Right renal cortex interstitium (tissue), 3 donors: Measurements from ENCODE around the gene TMEM184C. TPM values are rescaled to one million over a fixed set of nuclear protein-coding genes. Genes with fewer than 3 reads are reported as not detected.

Experiments used
- DNase-seq, 3 donors: peaks; one replicate each; pipeline ENCODE4 v3.0.0-alpha.2; 2013; ENCODE audit warnings: low read depth in 3 of 3, low spot score in 2 of 3
- polyA plus RNA-seq, 3 donors: library from polyadenylated mRNA; unstranded; fragments of 120-200 nt; gene quantifications; one replicate each; pipeline ENCODE4 v1.2.1, GENCODE V29; 2013; ENCODE audit not compliant: insufficient read length in 3 of 3

Gene TMEM184C
- polyA plus RNA-seq, 3 donors: 54.1 to 57.1 (median 56.0) TPM

GRCh38 chr4:147597561-147597960 is 19.6 kb upstream of the TMEM184C start:
- no peak for DNase-seq

GRCh38 chr4:147599206-147599605 is 18.0 kb upstream of the TMEM184C start:
- DNase-seq: no peak

- DNase-seq: no peak
Observed at GRCh38 chr4:147599769-147600168, 17.4 kb upstream of the TMEM184C start.

GRCh38 chr4:147605499-147605898 is 11.7 kb upstream of the TMEM184C start:
- no peak for DNase-seq

- no peak for DNase-seq
Observed at GRCh38 chr4:147607471-147607870, 9.7 kb upstream of the TMEM184C start.

GRCh38 chr4:147610686-147611085 is 6.5 kb upstream of the TMEM184C start:
- DNase-seq: no peak

GRCh38 chr4:147616849-147617172 is 386 bp upstream of the TMEM184C start:
- DNase-seq: no peak

GRCh38 chr4:147617841-147618691 is 869 bp downstream of the TMEM184C start:
- no peak for DNase-seq

GRCh38 chr4:147620315-147620714 is 3.1 kb downstream of the TMEM184C start:
- no peak for DNase-seq

- DNase-seq: no peak
Observed at GRCh38 chr4:147625733-147626132, 8.5 kb downstream of the TMEM184C start.

GRCh38 chr4:147626903-147627302 is 9.7 kb downstream of the TMEM184C start:
- no peak for DNase-seq

- DNase-seq: no peak
Observed at GRCh38 chr4:147628415-147628814, 11.2 kb downstream of the TMEM184C start.

- DNase-seq: no peak
Observed at GRCh38 chr4:147629783-147630730, 12.9 kb downstream of the TMEM184C start.

GRCh38 chr4:147633113-147633512 is 15.9 kb downstream of the TMEM184C start:
- DNase-seq: no peak

GRCh38 chr4:147633643-147634042 is 16.4 kb downstream of the TMEM184C start:
- DNase-seq: no peak

- DNase-seq: no peak
Observed at GRCh38 chr4:147635348-147635747, 18.2 kb downstream of the TMEM184C start.

GRCh38 chr4:147638365-147638764 is 21.2 kb downstream of the TMEM184C start:
- no peak for DNase-seq

GRCh38 chr4:147638942-147639341 is 21.7 kb downstream of the TMEM184C start:
- no peak for DNase-seq

GRCh38 chr4:147639388-147639787 is 22.2 kb downstream of the TMEM184C start:
- no peak for DNase-seq

GRCh38 chr4:147640331-147640730 is 23.1 kb downstream of the TMEM184C start:
- DNase-seq: no peak

GRCh38 chr4:147643616-147644015 is 26.4 kb downstream of the TMEM184C start:
- DNase-seq: no peak

- DNase-seq: no peak
Observed at GRCh38 chr4:147644471-147644870, 27.3 kb downstream of the TMEM184C start.
